ENCODE results near the gene WLS.

WLS gene

GRCh38 chr1:68218490-68218889, 13.8 kb downstream of the WLS start:
- no peak overlapping the region for H3K4me3 ChIP-seq (ENCODE audit: low read length)
- no peak for TF ChIP-seq ZNF274 (IDR thresholded peaks at IDR 0.05; ENCODE audit: low read depth, low read length)

GRCh38 chr1:68217618-68218017, 14.7 kb downstream of the WLS start:
- no peak for TF ChIP-seq ZNF274 (IDR thresholded peaks at IDR 0.05; ENCODE audit: low read depth, low read length)

GRCh38 chr1:68217060-68217554, 15.2 kb downstream of the WLS start:
- H3K4me3 ChIP-seq (ENCODE audit: low read length), result no peak overlapping the region
- TF ChIP-seq ZNF274 (IDR thresholded peaks at IDR 0.05; ENCODE audit: low read depth, low read length), result no peak

More at GRCh38 chr1:68217618-68218017, 14.7 kb downstream of the WLS start:
- no peak overlapping the region for H3K4me3 ChIP-seq (ENCODE audit: low read length)

GRCh38 chr1:68216089-68216772, 16.1 kb downstream of the WLS start:
- no peak overlapping the region for H3K4me3 ChIP-seq (ENCODE audit: low read length)
- no peak for TF ChIP-seq ZNF274 (IDR thresholded peaks at IDR 0.05; ENCODE audit: low read depth, low read length)

- no peak for TF ChIP-seq ZNF274 (IDR thresholded peaks at IDR 0.05; ENCODE audit: low read depth, low read length)
- H3K4me3 ChIP-seq (ENCODE audit: low read length), result no peak overlapping the region
Measured at GRCh38 chr1:68213843-68214242, 18.5 kb downstream of the WLS start.

GRCh38 chr1:68211761-68212380, 20.5 kb downstream of the WLS start:
- H3K4me3 ChIP-seq (ENCODE audit: low read length), result no peak overlapping the region
- TF ChIP-seq ZNF274 (IDR thresholded peaks at IDR 0.05; ENCODE audit: low read depth, low read length), result no peak

- TF ChIP-seq ZNF274 (IDR thresholded peaks at IDR 0.05; ENCODE audit: low read depth, low read length), result no peak
- no peak overlapping the region for H3K4me3 ChIP-seq (ENCODE audit: low read length)
Measured at GRCh38 chr1:68210829-68211228, 21.5 kb downstream of the WLS start.

GRCh38 chr1:68210027-68210426, 22.3 kb downstream of the WLS start:
- no peak for TF ChIP-seq ZNF274 (IDR thresholded peaks at IDR 0.05; ENCODE audit: low read depth, low read length)
- no peak overlapping the region for H3K4me3 ChIP-seq (ENCODE audit: low read length)

GRCh38 chr1:68206848-68207689, 25.3 kb downstream of the WLS start:
- TF ChIP-seq ZNF274 (IDR thresholded peaks at IDR 0.05; ENCODE audit: low read depth, low read length), result no peak
- no peak overlapping the region for H3K4me3 ChIP-seq (ENCODE audit: low read length)

- no peak for TF ChIP-seq ZNF274 (IDR thresholded peaks at IDR 0.05; ENCODE audit: low read depth, low read length)
- H3K4me3 ChIP-seq (ENCODE audit: low read length), result no peak overlapping the region
Measured at GRCh38 chr1:68205794-68206358, 26.4 kb downstream of the WLS start.

GRCh38 chr1:68204977-68205630, 27.2 kb downstream of the WLS start:
- no peak overlapping the region for H3K4me3 ChIP-seq (ENCODE audit: low read length)
- TF ChIP-seq ZNF274 (IDR thresholded peaks at IDR 0.05; ENCODE audit: low read depth, low read length), result no peak

- TF ChIP-seq ZNF274 (IDR thresholded peaks at IDR 0.05; ENCODE audit: low read depth, low read length), result no peak
- H3K4me3 ChIP-seq (ENCODE audit: low read length), result no peak overlapping the region
Measured at GRCh38 chr1:68202239-68202832, 30.0 kb downstream of the WLS start.

- no peak for TF ChIP-seq ZNF274 (IDR thresholded peaks at IDR 0.05; ENCODE audit: low read depth, low read length)
- H3K4me3 ChIP-seq (ENCODE audit: low read length), result no peak overlapping the region
Measured at GRCh38 chr1:68201546-68202238, 30.6 kb downstream of the WLS start.
